ENCODE data around the gene ROM1. TPM values are rescaled to one million over a fixed set of nuclear protein-coding genes. Genes with fewer than 3 reads are reported as not detected.
"Not testable (repeated sequence)": the region's sequence is repeated elsewhere in the genome, so short reads cannot be mapped to it uniquely, and the experiment has no call there.

ROM1 gene
- total RNA-seq, 1 donor from 2014 or later: 3.1 TPM

- no peak for DNase-seq
These were observed 2.7 kb upstream of the ROM1 start for GRCh38 chr11:62610403-62610802.

GRCh38 chr11:62610814-62611704 lies 2.0 kb upstream of the ROM1 start:
- DNase-seq: no peak

- peak; percentile 31 for DNase-seq
These were observed 1.2 kb upstream of the ROM1 start for GRCh38 chr11:62611705-62612365.

- no peak for DNase-seq
These were observed 278 bp downstream of the ROM1 start for GRCh38 chr11:62613291-62613778.

- DNase-seq: no peak
These were observed 1.2 kb downstream of the ROM1 start for GRCh38 chr11:62614275-62614674.

- no peak for DNase-seq
These were observed 2.5 kb downstream of the ROM1 start for GRCh38 chr11:62615521-62615920.

- DNase-seq: not testable (repeated sequence)
These were observed 3.9 kb downstream of the ROM1 start for GRCh38 chr11:62616957-62617356.

- DNase-seq: no peak
These were observed 8.0 kb downstream of the ROM1 start for GRCh38 chr11:62621027-62621566.

GRCh38 chr11:62621567-62622470 lies 8.8 kb downstream of the ROM1 start, which contains the start of gene B3GAT3:
Gene B3GAT3 (minus strand): TSS chr11:62621986. CDS start chr11:62621947, 39 bp downstream.
- peak; percentile 97 for DNase-seq

GRCh38 chr11:62622476-62623089 lies 9.5 kb downstream of the ROM1 start:
- no peak for DNase-seq

- DNase-seq: no peak
These were observed 14.7 kb downstream of the ROM1 start for GRCh38 chr11:62627713-62628112.

GRCh38 chr11:62632492-62632891 lies 19.4 kb downstream of the ROM1 start:
- DNase-seq: no peak

- no peak for DNase-seq
These were observed 31.2 kb downstream of the ROM1 start for GRCh38 chr11:62644220-62644619.

- no peak for DNase-seq
These were observed 32.6 kb downstream of the ROM1 start for GRCh38 chr11:62645671-62645945.

- DNase-seq: peak; percentile 98
These were observed 33.1 kb downstream of the ROM1 start, which contains the start of gene GANAB for GRCh38 chr11:62645946-62646824. Gene GANAB (minus strand): TSS chr11:62646613. CDS start chr11:62646599, 14 bp downstream.

GRCh38 chr11:62646825-62647608 lies 34.0 kb downstream of the ROM1 start:
- DNase-seq: no peak

- no peak for DNase-seq
These were observed 34.5 kb downstream of the ROM1 start for GRCh38 chr11:62647609-62648005.

GRCh38 chr11:62648185-62648966 lies 35.3 kb downstream of the ROM1 start:
- no peak for DNase-seq

GRCh38 chr11:62648967-62649364 lies 35.9 kb downstream of the ROM1 start:
- no peak for DNase-seq
